ENCODE data around the gene CPEB4.

Gene CPEB4

DNA sequence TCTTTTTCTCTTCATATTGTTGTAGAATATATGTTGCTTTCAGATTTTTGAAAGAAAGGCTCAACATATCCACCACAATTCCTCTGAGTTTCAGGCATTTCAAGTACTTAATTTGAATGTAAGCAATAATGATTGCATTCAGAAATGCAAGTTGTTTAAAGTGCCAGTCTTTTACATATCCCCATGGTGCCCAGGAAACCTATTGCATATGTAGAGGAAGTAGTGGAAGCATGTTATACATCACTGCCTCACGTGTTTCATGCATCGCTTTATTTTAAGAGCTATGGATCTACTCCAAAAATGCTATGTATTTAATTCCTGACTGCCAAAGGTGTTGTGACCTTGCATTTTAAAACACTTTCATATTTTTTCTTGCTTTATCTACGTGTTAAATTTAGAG is 28.1 kb downstream of the CPEB4 start:
- no peak for DNase-seq

DNA sequence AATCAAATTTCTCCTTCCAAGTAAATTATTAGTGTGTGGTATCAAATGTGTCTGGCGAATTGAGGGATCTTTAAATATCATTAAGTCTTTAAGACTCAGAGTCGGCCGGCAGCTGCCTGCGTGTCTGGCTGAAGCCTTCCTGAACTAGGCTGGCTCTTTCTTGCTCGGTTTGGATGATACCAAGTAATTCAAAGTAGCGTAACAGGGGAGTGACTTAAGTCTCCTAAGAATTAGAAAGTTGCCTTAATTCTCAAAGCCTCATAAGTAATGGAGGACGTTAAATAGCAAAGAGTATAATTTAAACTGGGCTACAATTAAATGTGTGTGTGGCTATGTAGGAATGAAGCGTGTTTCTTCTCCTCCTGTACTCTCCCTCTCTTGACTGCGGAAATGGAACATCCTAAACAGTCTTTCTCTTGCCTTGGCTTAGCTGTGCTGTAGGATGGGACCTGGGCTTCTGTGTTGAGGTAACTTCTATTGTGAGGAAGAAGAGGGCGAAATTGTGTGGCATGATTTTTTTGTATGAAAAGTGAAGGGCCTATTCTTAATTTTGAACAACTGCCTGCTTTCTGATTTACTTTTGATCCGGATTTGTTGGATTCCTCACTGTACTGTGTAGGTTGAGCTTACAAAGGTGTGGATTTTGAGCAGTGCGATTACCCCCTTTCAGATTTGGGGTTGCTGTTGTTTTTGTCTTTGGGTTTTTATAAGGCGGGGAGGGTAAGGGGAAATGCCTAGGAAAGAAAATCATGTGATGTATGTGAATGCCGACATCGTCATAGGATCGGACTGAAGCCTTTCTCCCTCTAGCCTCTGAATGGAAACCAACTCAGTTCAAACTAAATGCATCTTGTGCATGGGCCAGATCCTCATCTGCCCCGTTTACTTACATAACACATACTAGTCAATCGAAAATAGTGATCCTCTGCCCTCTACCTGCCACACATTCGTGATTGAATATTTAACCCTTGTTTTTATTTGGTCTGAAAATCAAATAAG is 29.9 kb downstream of the CPEB4 start:
- peak; percentile 65 for DNase-seq

DNA sequence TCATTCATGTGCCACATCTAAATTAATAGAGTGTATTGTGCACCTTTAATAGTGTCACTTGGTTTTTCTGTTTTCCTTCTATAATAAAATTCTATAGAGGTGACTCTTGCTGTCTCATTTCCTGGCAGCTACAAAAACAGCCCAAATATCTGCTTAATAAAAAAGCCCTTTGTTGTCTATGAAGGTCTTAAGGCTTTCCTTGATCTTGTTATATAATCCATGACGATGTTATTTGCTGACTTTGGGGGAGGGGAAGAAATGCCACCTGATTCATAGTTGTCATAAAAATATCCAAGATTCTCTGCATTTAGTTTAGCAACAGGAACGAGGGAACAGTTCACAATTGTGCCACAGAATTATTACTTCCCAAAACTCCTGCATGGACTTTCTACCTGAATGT is 31.3 kb downstream of the CPEB4 start:
- DNase-seq = no peak

DNA sequence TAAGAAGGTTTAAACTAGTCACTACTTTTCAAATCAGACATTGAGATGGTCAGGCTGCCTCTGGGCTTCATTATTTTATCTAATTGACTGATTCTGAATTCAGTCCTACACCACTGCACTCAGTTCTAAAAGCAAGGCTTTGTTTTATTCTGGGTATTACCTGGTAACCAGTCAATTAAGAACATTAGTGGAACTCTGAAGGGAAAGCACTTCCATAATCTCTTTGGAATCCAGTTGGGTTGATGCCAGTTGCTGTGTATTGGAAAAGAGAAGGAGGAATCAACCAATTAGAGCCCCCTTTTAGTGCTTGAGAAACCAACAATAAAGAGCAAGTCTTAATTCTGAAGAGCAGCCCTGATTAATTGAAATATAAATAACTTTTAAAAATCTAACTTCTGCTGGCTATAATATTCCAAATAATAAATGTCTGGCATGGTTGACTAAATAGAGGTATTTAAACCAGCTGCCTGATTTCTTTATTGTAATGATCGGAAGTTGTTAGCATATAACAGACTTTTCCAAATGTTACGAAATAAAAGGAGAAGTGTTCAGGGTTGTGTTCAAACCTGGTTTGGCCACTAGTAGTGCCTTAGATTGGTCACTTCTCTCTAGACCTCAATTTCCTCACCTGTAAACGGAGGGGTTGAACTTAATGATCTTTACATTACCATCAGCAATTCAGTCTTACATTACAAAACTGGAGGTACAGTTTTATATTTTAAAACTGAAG is 32.0 kb downstream of the CPEB4 start:
- DNase-seq = no peak

DNA sequence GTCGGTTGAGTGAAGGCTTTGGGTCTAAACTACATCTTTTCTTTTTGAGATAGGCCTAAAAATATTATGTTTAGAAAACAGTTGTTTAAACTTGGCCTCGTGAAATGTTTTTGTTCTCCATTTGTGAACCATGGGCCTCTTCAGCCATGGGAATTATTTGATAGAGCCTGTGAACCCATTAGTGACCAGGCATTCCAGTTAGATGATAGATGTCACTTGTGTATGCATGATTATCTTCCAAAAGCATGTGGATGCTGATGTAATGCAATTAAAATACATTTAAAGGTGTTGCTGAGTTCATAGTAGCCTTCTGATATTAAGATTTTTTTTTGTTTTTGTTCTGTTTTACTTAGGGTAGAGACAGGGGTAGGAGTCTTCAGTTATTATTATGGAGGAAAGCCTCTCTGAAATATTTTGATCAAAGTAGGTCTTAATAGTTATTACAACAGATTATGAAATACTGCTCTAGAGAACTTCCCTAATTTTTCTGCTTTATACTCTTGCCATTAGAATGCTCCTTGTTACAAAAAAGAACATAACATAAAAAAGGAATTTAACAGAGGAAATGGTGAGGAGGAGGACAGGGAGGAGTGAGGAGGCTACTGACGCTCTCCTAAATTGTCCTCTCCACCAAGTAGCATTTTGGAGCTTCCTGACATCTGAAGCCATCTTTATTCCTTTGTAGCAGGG is 32.9 kb downstream of the CPEB4 start:
- no peak for DNase-seq

DNA sequence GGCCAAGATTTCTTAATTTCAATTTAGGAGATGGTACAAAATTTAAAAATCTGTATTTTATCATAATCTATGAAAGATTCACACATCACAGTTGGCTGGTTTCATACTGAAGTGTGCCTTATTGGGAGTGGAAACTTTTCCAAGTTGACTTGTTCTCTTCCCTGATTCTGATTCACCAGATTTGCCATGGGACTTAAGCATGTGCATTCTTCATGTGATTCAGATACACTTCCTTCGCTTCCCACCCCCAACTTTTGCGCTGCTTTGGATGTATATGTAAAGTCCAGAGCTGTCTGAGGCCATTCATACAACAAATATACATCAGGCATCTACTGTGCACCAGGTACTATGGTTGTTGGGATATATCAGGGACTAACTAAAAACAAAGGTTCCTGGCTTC is 34.4 kb downstream of the CPEB4 start:
- DNase-seq = no peak

DNA sequence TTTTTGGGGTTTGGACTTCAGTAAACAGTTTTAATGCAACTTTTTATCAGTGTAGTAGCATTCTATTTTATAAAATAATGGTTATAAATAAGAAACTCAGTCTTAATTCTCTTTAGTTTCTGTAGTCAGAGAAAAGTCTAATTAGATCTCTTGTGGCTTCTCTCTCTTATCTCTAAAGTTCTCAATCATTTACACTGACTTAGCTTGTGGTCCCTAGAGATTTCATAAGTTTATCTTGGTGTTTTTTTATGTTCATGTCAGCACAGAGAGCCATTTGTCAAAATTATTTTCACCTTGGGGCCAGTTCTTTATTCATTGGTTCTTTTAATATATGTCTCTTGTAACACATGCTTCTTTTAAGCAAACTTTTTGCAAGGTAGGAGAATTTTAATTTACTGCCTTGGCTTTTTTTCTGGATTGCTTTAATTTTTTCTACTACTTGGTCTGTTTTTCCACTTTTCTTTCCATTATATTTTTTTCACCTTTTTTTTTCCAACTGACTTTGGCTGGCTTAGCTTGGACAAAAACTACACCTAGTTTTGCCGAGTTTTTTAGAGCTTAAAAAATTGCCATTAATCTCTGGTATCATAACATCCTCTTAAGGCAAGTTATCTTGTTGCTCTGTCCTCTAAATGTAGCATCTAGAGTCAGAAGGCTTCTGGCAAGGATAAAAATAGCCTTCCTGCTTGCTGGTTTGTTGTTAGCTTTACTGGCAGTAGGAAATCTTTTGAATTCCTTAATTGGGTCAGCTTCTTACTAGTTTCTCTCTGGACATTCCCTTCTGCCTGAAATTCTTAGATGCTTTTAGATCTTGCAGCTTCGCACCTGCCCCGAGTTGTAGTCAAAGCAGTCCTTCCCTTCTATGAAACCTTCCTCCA is 35.3 kb downstream of the CPEB4 start:
- DNase-seq = no peak

DNA sequence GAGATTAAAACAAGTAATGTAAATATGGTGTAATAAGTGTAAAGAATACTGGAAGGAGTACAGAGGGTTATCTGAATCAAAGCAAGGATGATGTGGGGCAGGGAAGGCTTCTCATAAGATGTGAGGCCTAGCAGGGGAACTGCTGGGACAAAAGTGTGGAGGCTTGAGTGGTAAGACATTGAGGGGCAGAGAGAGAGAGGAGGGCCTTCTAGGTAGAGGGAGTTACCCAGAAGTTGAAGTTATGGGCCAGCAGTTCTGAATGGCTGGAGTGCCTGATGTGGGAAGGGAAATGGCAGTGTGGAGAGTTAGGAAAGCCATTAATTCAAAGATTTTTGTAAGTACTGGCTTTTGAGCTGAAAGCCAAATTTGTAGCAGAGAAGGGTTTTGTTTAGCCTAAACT is 36.8 kb downstream of the CPEB4 start:
- DNase-seq = no peak

DNA sequence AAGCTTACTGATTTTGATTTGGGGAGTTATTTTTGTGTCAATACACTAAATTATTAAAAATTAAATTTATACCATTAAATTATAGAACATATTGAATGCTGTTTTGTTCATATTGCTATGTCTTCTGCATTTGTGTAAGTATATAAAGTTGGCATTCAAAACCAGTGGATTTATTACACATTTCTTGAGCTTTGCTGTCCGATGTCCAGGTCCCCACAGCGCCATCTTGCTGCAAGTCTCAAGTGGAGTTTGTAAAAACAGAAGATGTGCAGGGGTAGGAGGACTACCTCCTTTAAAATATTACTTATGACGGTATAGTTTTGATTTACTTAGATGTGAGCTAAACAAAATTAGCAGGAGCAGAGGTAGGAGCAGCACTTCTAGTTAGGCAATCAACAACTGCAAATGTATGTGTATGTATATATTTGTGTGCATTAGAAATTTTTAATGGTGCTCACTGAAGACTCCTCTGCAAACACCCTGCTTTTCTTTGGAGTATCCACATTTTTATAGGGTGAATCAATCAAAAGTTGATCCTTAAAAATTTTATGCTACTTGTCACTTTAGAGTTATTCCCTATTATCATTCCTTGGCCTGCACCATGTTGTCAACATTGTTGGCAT is 37.4 kb downstream of the CPEB4 start:
- DNase-seq = peak; percentile 16

DNA sequence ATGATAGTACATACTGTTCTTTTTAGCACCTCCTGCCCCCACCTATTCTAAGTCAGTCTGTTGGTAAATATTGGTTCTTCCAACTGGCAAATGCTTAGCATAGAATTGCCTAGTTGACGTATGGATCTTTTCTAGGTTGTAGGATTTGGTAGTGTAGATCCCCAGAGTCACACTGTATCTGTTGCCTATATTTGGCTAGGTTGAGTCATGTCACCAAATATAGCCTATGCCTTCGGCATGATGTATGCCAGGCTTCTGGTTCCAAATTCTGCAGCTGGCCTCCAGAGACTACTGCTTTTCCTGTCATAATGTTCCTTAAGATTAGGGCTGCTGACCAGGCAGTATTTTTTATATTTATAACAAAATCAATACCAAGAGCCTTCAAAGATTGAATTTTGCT is 38.2 kb downstream of the CPEB4 start:
- no peak for DNase-seq

DNA sequence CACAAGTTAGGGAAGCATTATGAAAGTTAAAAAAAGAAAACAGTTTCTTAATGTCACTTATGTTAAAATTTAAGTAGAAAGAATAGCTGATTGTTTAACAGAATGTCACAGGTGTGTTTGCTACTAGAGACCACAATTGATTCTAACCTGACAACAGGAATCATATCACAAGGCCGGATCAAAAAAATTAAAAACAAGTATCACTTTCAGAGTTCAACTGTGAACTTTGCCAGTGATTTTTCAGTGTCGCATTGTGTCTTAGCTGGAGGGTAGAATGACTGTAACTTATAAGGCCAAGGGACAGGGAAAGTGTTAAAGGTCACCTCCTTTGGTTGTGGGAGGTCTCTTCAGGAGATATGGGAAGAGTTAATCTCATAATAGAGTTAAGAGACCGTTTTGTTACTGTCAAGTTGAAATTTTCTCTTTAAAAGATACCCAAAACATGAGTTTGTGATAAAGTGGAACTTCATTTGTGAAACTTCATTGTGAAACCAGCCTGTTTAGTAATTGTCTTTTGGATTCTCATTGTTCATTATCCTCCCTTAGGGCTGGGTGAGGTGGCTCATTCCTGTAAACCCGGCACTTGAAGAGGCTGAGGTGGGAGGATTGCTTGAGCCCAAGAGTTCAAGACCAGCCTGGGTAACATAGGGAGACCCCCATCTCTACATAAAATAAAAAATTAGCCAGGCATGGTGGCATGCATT is 40.9 kb downstream of the CPEB4 start:
- no peak for DNase-seq

DNA sequence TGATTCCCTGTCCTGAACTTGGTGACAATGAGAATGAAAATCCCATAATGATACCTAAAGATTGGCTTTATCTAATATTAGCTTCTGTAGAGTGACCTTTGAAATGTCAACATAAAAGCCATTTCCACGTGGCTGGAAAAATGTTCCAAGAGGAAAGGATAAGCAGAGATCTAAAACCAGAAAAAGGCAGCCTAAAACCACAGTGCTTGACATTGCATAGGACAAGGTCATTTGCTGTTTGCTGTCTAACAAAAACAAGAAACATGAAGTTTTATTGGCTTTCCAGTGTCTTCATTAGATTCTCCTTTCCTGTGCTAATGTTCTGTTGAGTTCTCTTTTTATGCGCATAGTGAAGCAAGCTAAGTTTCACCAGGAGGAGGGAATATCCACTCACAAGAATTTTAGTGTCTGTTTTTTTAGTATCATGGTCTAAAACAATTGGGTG is 44.6 kb downstream of the CPEB4 start:
- no peak for DNase-seq

DNA sequence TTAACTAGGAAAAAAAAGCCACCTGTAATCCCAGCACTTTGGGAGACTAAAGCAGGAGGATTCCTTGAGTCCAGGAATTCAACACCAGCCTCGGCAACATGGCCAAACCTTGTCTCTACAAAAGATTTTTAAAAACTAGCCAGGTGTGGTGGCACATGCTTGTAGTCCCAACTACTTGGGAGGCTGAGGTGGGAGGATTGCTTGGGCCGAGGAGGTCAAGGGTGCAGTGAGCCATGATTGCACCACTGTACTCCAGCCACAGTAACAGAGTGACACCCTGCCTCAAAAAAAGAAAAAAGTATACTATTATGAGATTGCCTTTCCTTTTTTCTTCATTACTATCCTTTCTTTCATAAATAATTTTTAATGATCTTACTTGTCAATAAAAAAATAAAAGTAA is 45.8 kb downstream of the CPEB4 start:
- DNase-seq = no peak

DNA sequence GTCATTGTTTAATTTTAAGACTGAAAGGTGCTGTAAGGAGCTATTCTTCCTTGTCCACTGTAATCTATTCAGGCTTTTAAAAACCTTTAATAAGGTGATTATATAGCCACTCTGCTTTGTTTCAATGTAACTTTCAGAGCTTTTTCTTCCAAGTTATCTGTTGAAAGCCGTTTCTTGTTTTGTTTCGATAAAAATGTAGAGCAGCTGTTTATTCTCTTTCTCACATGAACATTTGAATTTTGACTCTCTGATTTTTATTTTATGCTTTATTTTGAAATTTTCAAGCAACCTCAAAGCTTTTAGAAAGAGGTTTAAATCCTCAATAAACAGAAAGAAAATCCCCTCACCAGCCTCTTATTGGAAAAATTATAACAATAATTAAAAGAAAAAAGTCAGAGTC is 47.2 kb downstream of the CPEB4 start:
- DNase-seq = no peak

DNA sequence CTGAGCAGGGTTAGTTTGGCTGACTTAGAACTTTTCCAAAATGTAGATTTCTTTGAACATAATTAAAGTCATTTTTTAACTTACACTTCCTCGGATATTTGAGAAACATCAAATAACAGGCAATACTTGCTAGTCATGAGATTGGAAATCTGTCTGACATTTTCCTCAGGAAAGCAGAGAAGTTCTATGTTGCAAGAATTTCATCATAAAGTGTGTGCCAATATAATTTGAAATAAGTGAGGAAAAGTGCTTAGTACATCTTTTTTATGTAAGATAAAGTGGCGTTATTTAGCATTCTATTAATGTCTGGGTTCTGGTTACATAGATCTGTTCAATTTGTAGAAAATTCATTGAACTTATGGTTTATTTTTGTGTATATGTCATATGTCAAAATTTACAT is 52.1 kb downstream of the CPEB4 start:
- DNase-seq = no peak

DNA sequence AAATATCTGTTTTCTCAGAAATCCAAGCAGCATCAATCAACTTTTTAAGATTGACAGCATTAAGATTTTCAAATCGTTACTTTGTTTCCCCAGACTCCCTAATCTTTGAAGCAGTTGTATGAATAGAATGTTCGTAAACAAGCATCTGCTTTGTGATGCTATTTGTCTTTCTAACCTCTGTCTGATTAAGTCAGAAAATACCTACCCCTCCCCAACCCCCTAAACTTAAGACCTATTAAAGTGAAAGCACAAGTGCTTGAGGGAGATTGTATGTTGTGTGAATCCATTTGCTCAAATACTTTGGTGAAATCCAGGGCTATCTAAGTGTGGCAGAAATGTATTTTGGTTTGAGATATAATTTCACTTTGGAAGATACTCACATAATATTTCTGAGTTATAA is 53.0 kb downstream of the CPEB4 start:
- no peak for DNase-seq

DNA sequence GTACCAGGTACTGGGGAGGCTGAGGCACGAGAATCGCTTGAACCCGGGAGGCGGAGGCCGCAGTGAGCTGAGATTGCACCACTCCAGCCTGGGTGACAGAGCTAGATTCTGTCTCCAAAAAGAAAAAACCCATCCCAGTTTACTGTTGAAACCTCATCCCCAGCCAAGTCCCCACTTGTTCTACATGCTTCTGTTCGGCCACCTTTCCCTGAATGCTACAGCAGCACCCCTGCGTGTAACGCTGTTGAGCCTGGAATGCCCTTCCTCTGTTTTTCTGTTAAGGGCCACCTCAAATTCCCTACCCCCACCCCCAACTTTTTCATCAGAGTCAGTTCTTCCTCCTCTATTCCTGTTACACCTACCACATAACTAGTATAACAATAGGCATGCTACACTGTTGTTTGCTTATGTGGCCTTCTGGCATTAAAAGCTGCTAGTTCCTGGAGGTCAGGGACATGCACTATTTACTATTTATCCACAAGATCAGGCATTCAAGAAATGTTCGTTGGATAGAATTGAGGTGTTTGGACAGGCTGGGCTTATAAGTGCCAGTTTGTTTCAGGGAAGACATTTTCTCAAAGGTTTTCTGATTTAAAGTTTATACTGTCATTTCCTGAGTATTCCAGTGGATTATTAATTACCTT is 53.7 kb downstream of the CPEB4 start:
- DNase-seq = no peak

DNA sequence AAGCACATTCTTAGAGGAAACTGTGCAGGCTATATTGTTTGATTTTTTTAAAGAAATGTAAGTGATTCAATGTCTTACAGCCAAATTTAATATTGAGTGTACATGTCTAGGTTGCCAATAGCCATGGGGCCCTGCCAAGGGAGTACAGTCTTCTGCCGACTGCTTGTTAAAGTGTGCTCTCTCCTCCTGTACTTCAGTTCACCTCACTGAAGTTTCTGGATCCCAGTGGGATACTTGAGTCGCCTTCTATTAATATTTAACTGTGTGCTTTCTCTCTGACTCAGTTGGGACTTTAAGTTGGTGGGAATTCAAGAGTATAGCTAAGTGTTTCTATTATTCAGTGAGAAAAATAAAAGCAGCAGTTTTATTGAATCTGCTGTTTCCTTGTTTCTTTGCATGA is 56.4 kb downstream of the CPEB4 start:
- DNase-seq = no peak

DNA sequence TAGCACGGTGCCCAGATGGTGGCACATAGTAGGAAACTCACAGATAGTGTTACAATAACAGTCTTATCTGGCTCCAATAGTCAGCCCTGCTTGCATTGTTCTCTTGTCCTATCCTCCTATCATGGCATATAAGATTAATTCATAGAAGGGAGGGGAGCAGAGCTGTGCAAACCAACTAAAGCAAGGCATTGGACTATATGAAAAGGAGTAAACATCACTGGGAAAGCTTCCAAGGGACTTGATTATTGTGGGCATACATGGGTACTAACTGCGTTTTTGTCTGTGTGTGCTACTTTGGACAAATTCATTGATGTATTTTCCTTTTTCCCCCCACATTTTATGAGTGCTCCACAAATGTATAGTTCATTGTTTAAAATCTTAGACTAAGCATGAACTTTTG is 57.0 kb downstream of the CPEB4 start:
- DNase-seq = no peak

DNA sequence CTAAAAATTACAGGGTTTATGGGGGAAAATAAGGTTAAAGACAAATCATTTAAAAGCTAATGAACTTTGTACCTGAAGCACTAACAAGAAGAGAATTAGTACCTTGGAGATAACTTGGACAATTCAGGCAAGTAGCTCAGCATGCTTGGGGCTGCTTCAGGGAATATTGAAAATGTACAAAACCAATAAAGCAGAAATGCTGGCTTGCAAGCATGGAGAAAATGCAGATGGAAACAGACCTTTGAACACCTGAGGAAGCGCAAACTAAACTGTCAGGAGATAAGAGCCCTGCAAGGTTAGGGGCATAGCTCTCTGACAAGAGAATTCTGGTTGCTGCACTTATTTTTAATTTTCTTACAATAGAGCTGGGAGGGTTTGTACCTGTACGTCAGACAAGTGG is 58.2 kb downstream of the CPEB4 start:
- no peak for DNase-seq

DNA sequence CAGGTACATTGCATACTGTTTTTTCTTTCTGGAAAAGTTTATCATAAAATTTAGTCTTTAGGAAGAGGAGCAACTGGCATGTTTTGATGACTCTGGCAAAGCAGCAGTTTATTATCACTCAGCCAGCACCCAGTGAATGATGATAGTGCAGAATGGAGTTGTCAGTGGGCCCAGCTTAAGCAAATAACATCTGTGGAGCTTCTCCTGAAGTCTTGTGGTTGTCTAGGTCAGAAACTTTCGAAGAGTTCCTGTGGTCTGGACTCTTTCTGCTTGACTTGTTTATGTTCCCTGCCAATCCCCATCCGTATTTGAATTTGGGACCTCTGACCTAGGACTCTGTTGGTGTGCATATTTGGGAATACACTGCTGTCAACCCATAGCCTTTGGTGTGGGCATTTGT is 62.7 kb downstream of the CPEB4 start:
- DNase-seq = no peak

Data from COR-L47 (cell line).